Panc1 (cell line): ENCODE results near the gene HADHA. TPM values are rescaled to one million over a fixed set of nuclear protein-coding genes. Genes with fewer than 3 reads are reported as not detected.
A peak's percentile ranks its signal among the peaks of the same experiment; 100 is the strongest.

Experiments
- ATAC-seq: fragments of 200-7000 bp; cut with Tn5 transposase; 2 replicates; pipeline ENCODE4 v1.9.1; 2020; ENCODE audit warnings: mild to moderate bottlenecking, moderate library complexity
- BruUV-seq: library from RNA; stranded (reverse); fragments of 400-500 nt; replicated peaks from 2 replicates; lab custom pipeline; 2021; lab: Mats Ljungman, UMichigan
- CTCF ChIA-PET: fragments of 300-600 bp; sonication (Branson Sonifier 250); formaldehyde crosslinking; loops from one replicate; lab custom pipeline; 2022; ENCODE audit warnings: antibody characterized with exemption; lab: Charles Lee
- POLR2A ChIA-PET: fragments of 300-600 bp; sonication (Branson Sonifier 250); formaldehyde crosslinking; loops from one replicate; lab custom pipeline; 2022; ENCODE audit warnings: antibody characterized with exemption; lab: Charles Lee
- DNase-seq: peaks from one replicate; pipeline ENCODE4 v3.0.0-alpha.2; 2010; ENCODE audit warnings: low read depth, low spot score
- H3K27ac ChIP-seq: 2 replicates; pipeline ENCODE4 v1.5.1; 2011; ENCODE audit warnings: mild to moderate bottlenecking, low read length, inconsistent platforms
- H3K27me3 ChIP-seq: fragments of 200-500 bp; sonication (Bioruptor generic); 2 replicates; pipeline ENCODE4 v1.6.0; 2014; ENCODE audit warnings: low read length, inconsistent platforms; ENCODE audit not compliant: control insufficient read depth, insufficient read depth
- H3K36me3 ChIP-seq: fragments of 200-500 bp; sonication (Bioruptor generic); 2 replicates; pipeline ENCODE4 v1.5.1; 2014; ENCODE audit warnings: inconsistent platforms, mild to moderate bottlenecking, low read length, moderate library complexity; ENCODE audit not compliant: control insufficient read depth, insufficient read depth
- H3K4me1 ChIP-seq: 2 replicates; pipeline ENCODE4 v1.5.1; 2011; ENCODE audit warnings: inconsistent platforms, mild to moderate bottlenecking, low read length, moderate library complexity; ENCODE audit not compliant: control insufficient read depth, insufficient read depth
- H3K4me3 ChIP-seq, 2 experiments: 2 replicates each; pipeline ENCODE4 v1.5.1; 2011 to 2012; ENCODE audit warnings: low read depth in 2 of 2, low read length in 2 of 2, mild to moderate bottlenecking in 2 of 2, inconsistent platforms in 1 of 2, moderate library complexity in 1 of 2
- H3K9me3 ChIP-seq: fragments of 200-500 bp; sonication (Bioruptor generic); 2 replicates; pipeline ENCODE4 v1.5.1; 2014; ENCODE audit warnings: low read depth, mild to moderate bottlenecking, inconsistent platforms, low read length, moderate library complexity; ENCODE audit not compliant: control insufficient read depth, insufficient read depth
- CTCF ChIP-seq: fragments of 450-650 bp; IDR thresholded peaks from 2 replicates; pipeline ENCODE4 v1.5.1; 2017; ENCODE audit warnings: mild to moderate bottlenecking
- SIN3A ChIP-seq: IDR thresholded peaks from 2 replicates; pipeline ENCODE4 v1.6.1; 2012; ENCODE audit warnings: low read depth, mild to moderate bottlenecking, low read length, moderate library complexity, borderline replicate concordance; ENCODE audit not compliant: insufficient read depth
- TCF7L2 ChIP-seq: IDR thresholded peaks from 2 replicates; pipeline ENCODE4 v1.6.1; 2011; ENCODE audit warnings: mild to moderate bottlenecking, low read depth, low read length, inconsistent platforms
- in situ Hi-C: cut with HindIII; loops from 2 replicates; pipeline ENCODE4 v1.10.0; 2016; ENCODE audit warnings: low sequenced_read_pairs, low pct_unique_long_range_greater_than_20kb
- intact Hi-C: fragments of 100-400 bp; cut with micrococcal nuclease; formaldehyde crosslinking; loops from one replicate; pipeline ENCODE4 v1.10.0; 2022; ENCODE audit not compliant: unreplicated experiment
- total RNA-seq: library from RNA; stranded (reverse); gene quantifications from one replicate; pipeline ENCODE4 v1.2.1, GENCODE V29; 2021; ENCODE audit not compliant: unreplicated experiment
- TF ChIP-seq, protein P1 (sequence below), 2 experiments: IDR thresholded peaks; 2 replicates each; pipeline ENCODE4 v1.6.1; 2011 to 2012; ENCODE audit warnings: low read depth in 2 of 2, control low read depth in 1 of 2, low read length in 1 of 2, mild to moderate bottlenecking in 1 of 2, moderate library complexity in 1 of 2; ENCODE audit not compliant: insufficient read depth in 1 of 2

The HADHA gene
- total RNA-seq, 1 experiment from 2014 or later = 148 TPM

- Histone ChIP-seq H3K27ac (peak overlapping the region; percentile 81), H3K4me3 (peak overlapping the region; percentile 79 to 85), H3K27me3 (no peaks in the 10 kb centered on the region), H3K36me3 (no peaks in the 10 kb centered on the region; the same call in 1 of the 2 replicates), H3K4me1 (peaks cover 20% of the 10 kb centered on the region), H3K9me3 (no peaks in the 10 kb centered on the region)
- POLR2A ChIA-PET = no interaction called here
- BruUV-seq = TSS peak; percentile 68
- ATAC-seq (no peak), DNase-seq (no peak)
- CTCF ChIA-PET = interaction anchor here (0.7 kb wide), 1 partner anchor 216 kb away, joined by 3 read pairs; no protein-coding TSS in a partner anchor
- in situ Hi-C loops = no loop called here
- intact Hi-C loops = loop anchor here (10.0 kb wide), 1 partner anchor 89 kb away; no protein-coding TSS in a partner anchor
- TF ChIP-seq, protein P1, sequence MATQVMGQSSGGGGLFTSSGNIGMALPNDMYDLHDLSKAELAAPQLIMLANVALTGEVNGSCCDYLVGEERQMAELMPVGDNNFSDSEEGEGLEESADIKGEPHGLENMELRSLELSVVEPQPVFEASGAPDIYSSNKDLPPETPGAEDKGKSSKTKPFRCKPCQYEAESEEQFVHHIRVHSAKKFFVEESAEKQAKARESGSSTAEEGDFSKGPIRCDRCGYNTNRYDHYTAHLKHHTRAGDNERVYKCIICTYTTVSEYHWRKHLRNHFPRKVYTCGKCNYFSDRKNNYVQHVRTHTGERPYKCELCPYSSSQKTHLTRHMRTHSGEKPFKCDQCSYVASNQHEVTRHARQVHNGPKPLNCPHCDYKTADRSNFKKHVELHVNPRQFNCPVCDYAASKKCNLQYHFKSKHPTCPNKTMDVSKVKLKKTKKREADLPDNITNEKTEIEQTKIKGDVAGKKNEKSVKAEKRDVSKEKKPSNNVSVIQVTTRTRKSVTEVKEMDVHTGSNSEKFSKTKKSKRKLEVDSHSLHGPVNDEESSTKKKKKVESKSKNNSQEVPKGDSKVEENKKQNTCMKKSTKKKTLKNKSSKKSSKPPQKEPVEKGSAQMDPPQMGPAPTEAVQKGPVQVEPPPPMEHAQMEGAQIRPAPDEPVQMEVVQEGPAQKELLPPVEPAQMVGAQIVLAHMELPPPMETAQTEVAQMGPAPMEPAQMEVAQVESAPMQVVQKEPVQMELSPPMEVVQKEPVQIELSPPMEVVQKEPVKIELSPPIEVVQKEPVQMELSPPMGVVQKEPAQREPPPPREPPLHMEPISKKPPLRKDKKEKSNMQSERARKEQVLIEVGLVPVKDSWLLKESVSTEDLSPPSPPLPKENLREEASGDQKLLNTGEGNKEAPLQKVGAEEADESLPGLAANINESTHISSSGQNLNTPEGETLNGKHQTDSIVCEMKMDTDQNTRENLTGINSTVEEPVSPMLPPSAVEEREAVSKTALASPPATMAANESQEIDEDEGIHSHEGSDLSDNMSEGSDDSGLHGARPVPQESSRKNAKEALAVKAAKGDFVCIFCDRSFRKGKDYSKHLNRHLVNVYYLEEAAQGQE (IDR thresholded peaks at IDR 0.05; ENCODE audit: insufficient read depth in 1 of 2, low read depth in 2 of 2, low read length in 1 of 2) = no peak
- 0 out of 2 replicates have a peak, but pooled peaks have one; percentile 14 for TF ChIP-seq SIN3A
- TF ChIP-seq CTCF = no peak
- no peak for TF ChIP-seq TCF7L2
Observed at GRCh38 chr2:26245810-26246209, 1.4 kb upstream of the HADHA start.

DNA sequence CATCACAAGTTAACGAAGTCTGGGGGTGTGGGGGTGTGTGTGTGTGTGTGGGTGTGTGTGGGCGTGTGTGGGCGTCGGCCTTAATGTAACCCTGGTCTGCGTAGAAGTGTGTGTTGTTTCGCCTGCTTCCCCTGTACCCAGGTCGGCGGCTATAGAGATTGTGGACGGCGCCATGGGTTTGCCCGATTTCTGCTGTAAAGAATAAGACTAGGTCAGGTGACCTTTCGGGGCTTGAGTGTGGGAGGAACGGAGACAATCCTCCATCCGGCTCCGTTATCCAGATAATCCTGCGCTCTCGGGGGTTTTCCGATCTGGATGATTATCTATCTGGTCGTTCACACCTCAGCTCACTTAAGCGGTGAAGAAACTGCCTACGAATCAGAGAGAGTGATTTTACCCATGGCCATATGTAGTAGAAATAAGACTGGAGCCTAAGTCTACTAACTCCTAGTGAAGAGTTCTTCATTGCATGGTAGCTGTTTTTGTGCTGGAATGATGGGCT lies 850 bp upstream of the HADHA start:
- DNase-seq = no peak
- peak overlapping the region; percentile 81 for H3K27ac ChIP-seq
- H3K4me3 ChIP-seq = peak overlapping the region; percentile 79 to 85
- BruUV-seq = no TSS peak
- POLR2A ChIA-PET = no interaction called here
- H3K36me3 ChIP-seq = no peaks in the 10 kb centered on the region; the same call in 1 of the 2 replicates
- H3K4me1 ChIP-seq = peaks cover 26% of the 10 kb centered on the region
- no peaks in the 10 kb centered on the region for H3K9me3 ChIP-seq
- CTCF ChIA-PET = interaction anchor here (0.7 kb wide), 1 partner anchor 216 kb away, joined by 3 read pairs; no protein-coding TSS in a partner anchor
- no peaks in the 10 kb centered on the region for H3K27me3 ChIP-seq
- TF ChIP-seq TCF7L2 (no peak), SIN3A (peak; percentile 20; the same call in 1 of the 2 replicates)
- ATAC-seq = peak; percentile 57
- in situ Hi-C loops (no loop called here), intact Hi-C loops (loop anchor here (10.0 kb wide), 1 partner anchor 90 kb away; no protein-coding TSS in a partner anchor)
